ENCODE data around the gene ADCY10.
"Not testable (repeated sequence)": the region's sequence is repeated elsewhere in the genome, so short reads cannot be mapped to it uniquely, and the experiment has no call there.

Gene ADCY10

DNA sequence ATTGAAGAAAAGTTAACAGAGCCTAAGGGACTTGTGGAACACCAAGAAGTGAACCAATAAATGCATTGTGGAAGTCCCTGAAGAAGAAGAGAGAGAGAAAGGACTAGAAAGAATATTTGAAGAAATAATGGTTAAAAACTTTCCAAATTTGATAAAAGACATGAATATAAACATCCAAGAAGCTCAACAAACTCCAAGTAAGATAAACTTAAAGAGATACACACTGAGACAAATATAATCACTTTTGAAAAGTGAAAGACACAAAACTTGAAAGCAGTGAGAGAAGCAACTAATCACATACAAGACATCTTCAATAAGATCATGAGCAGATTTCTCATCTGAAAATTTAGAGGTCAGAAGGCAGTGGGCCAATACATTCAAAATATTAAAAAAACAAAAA lies 101.0 kb downstream of the ADCY10 start:
- Histone ChIP-seq H2BK120ac (ENCODE audit: low read depth, low read length) (no peak overlapping the region), H3K4ac (ENCODE audit: low read depth, low read length) (no peak overlapping the region), H3K27me3 (ENCODE audit: insufficient read depth, low read length, poor library complexity) (no peaks in the 10 kb centered on the region), H2BK5ac (ENCODE audit: low read length) (no peak overlapping the region), H4K5ac (ENCODE audit: low read length) (no peak overlapping the region), H2BK15ac (replicated peaks; ENCODE audit: low read depth) (no peak overlapping the region), H3K36me3 (ENCODE audit: control insufficient read depth, insufficient read depth, low read length) (no peaks in the 10 kb centered on the region), H3K79me1 (ENCODE audit: low read length) (no peaks in the 10 kb centered on the region), H4K8ac (ENCODE audit: low read depth, low read length) (no peak overlapping the region), H3K27ac (ENCODE audit: low read depth, low read length) (no peak overlapping the region), H2AK5ac (ENCODE audit: low read length) (no peak overlapping the region), H3K18ac (ENCODE audit: low read length) (no peak overlapping the region), H3K4me1 (ENCODE audit: control insufficient read depth, low read depth, low read length) (no peaks in the 10 kb centered on the region), H3K4me2 (ENCODE audit: low read length) (no peak overlapping the region), H3K9ac (ENCODE audit: low read length) (no peak overlapping the region), H3K4me3 (ENCODE audit: low read length) (no peak overlapping the region), H3K23ac (ENCODE audit: low read length) (no peak overlapping the region), H3K56ac (ENCODE audit: low read length) (no peak overlapping the region), H3K79me2 (ENCODE audit: control insufficient read depth, insufficient read depth, low read length) (no peaks in the 10 kb centered on the region)
- no peak for DNase-seq

DNA sequence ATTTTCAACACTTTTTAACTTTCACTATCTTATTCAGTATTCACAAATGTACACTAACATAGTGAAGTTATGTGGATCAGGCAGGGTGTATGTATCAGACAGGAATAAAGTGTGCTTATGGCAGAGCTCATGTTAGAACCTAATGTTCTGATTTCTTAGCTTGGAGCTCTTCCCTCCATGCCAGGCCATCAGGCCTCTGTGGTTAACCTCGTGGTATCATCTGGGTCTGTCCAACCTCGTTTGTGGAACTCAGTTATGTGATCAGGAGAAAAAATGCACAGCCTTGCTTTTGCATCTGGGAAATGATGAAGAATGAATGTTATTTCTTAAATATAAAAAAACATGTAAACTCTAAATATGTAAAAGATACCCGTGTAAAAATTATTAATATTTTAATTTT lies 105.2 kb downstream of the ADCY10 start:
- H2AK5ac ChIP-seq (ENCODE audit: low read length), result no peak overlapping the region

DNA sequence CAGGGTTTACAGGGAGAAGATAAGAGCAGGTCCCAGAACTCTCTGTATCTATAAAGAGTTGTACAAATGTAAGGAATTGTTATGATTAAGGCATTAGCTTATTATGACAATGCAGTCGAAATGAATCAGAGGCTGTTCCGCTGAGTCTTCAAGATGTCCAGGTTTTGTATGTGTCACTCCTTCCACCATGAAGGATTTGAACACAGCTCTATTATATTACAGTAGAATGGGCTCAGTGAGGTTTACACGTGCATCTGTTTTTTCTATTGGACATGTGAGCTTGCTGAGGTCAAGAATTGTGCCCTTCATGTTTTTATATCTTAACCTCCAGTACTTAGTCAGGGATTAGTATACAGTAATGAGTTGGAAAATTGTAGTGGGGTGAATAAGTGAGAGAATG lies 105.8 kb downstream of the ADCY10 start:
- H2AK5ac ChIP-seq (ENCODE audit: low read length), result no peak overlapping the region
- no peak overlapping the region for H3K4me2 ChIP-seq (ENCODE audit: low read length)
- no peak overlapping the region for H2BK5ac ChIP-seq (ENCODE audit: low read length)
- no peaks in the 10 kb centered on the region for H3K79me1 ChIP-seq (ENCODE audit: low read length)
- no peaks in the 10 kb centered on the region for H3K36me3 ChIP-seq (ENCODE audit: control insufficient read depth, insufficient read depth, low read length)
- no peak overlapping the region for H3K9ac ChIP-seq (ENCODE audit: low read length)
- H3K23ac ChIP-seq (ENCODE audit: low read length), result no peak overlapping the region
- H3K27ac ChIP-seq (ENCODE audit: low read depth, low read length), result no peak overlapping the region
- H3K56ac ChIP-seq (ENCODE audit: low read length), result no peak overlapping the region
- no peak overlapping the region for H2BK120ac ChIP-seq (ENCODE audit: low read depth, low read length)
- no peak for DNase-seq
- no peak overlapping the region for H3K4me3 ChIP-seq (ENCODE audit: low read length)
- no peak overlapping the region for H3K18ac ChIP-seq (ENCODE audit: low read length)
- H4K8ac ChIP-seq (ENCODE audit: low read depth, low read length), result no peak overlapping the region
- no peaks in the 10 kb centered on the region for H3K27me3 ChIP-seq (ENCODE audit: insufficient read depth, low read length, poor library complexity)
- no CpG with 5 or more reads among the region's 3 CpGs for WGBS (ENCODE audit: extremely low coverage, insufficient coverage, low lambda C conversion rate)
- H2BK15ac ChIP-seq (replicated peaks; ENCODE audit: low read depth), result no peak overlapping the region
- no peaks in the 10 kb centered on the region for H3K79me2 ChIP-seq (ENCODE audit: control insufficient read depth, insufficient read depth, low read length)
- H3K4ac ChIP-seq (ENCODE audit: low read depth, low read length), result no peak overlapping the region
- no peaks in the 10 kb centered on the region for H3K4me1 ChIP-seq (ENCODE audit: control insufficient read depth, low read depth, low read length)
- H4K5ac ChIP-seq (ENCODE audit: low read length), result no peak overlapping the region

More for the DNA sequence above, 105.2 kb downstream of the ADCY10 start:
- H3K4ac ChIP-seq (ENCODE audit: low read depth, low read length), result no peak overlapping the region
- H3K79me1 ChIP-seq (ENCODE audit: low read length), result no peaks in the 10 kb centered on the region
- H3K23ac ChIP-seq (ENCODE audit: low read length), result no peak overlapping the region
- H2BK15ac ChIP-seq (replicated peaks; ENCODE audit: low read depth), result no peak overlapping the region
- no peak overlapping the region for H3K4me3 ChIP-seq (ENCODE audit: low read length)
- no peak overlapping the region for H3K4me2 ChIP-seq (ENCODE audit: low read length)
- no peaks in the 10 kb centered on the region for H3K36me3 ChIP-seq (ENCODE audit: control insufficient read depth, insufficient read depth, low read length)
- H3K4me1 ChIP-seq (ENCODE audit: control insufficient read depth, low read depth, low read length), result no peaks in the 10 kb centered on the region
- no peaks in the 10 kb centered on the region for H3K27me3 ChIP-seq (ENCODE audit: insufficient read depth, low read length, poor library complexity)
- H2BK120ac ChIP-seq (ENCODE audit: low read depth, low read length), result no peak overlapping the region
- no peak overlapping the region for H3K9ac ChIP-seq (ENCODE audit: low read length)
- no CpG with 5 or more reads among the region's 3 CpGs for WGBS (ENCODE audit: extremely low coverage, insufficient coverage, low lambda C conversion rate)
- DNase-seq, result no peak
- no peaks in the 10 kb centered on the region for H3K79me2 ChIP-seq (ENCODE audit: control insufficient read depth, insufficient read depth, low read length)
- no peak overlapping the region for H3K27ac ChIP-seq (ENCODE audit: low read depth, low read length)
- H3K56ac ChIP-seq (ENCODE audit: low read length), result no peak overlapping the region
- no peak overlapping the region for H2BK5ac ChIP-seq (ENCODE audit: low read length)
- no peak overlapping the region for H3K18ac ChIP-seq (ENCODE audit: low read length)
- H4K8ac ChIP-seq (ENCODE audit: low read depth, low read length), result no peak overlapping the region
- no peak overlapping the region for H4K5ac ChIP-seq (ENCODE audit: low read length)

DNA sequence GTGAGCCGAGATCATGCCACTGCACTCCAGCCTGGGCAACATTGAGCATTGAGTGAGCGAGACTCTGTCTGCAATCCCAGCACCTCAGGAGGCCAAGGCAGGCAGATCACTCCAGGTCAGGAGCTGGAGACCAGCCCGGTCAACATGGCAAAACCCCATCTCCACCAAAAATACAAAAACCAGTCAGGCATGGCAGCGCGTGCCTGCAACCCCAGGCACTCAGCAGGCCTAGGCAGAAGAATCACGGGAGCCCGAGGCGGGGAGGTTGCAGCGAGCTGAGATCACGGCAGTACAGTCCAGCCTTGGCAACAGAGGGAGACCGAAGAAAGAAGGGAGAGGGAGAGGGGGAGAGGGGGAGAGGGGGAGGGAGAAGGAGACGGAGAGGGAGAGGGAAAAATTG lies 107.3 kb downstream of the ADCY10 start:
- not testable (repeated sequence) for H2BK5ac ChIP-seq (ENCODE audit: low read length); H2AK5ac ChIP-seq (ENCODE audit: low read length); H3K4me1 ChIP-seq (ENCODE audit: control insufficient read depth, low read depth, low read length); H3K23ac ChIP-seq (ENCODE audit: low read length); H4K8ac ChIP-seq (ENCODE audit: low read depth, low read length); H3K4me3 ChIP-seq (ENCODE audit: low read length); H3K79me2 ChIP-seq (ENCODE audit: control insufficient read depth, insufficient read depth, low read length); H3K36me3 ChIP-seq (ENCODE audit: control insufficient read depth, insufficient read depth, low read length); H3K27me3 ChIP-seq (ENCODE audit: insufficient read depth, low read length, poor library complexity); H2BK15ac ChIP-seq (replicated peaks; ENCODE audit: low read depth); H4K5ac ChIP-seq (ENCODE audit: low read length); DNase-seq; H3K27ac ChIP-seq (ENCODE audit: low read depth, low read length); H3K4ac ChIP-seq (ENCODE audit: low read depth, low read length); H3K4me2 ChIP-seq (ENCODE audit: low read length); H2BK120ac ChIP-seq (ENCODE audit: low read depth, low read length); H3K9ac ChIP-seq (ENCODE audit: low read length); H3K79me1 ChIP-seq (ENCODE audit: low read length); H3K56ac ChIP-seq (ENCODE audit: low read length); H3K18ac ChIP-seq (ENCODE audit: low read length)
- WGBS (ENCODE audit: extremely low coverage, insufficient coverage, low lambda C conversion rate), result no CpG with 5 or more reads among the region's 12 CpGs

DNA sequence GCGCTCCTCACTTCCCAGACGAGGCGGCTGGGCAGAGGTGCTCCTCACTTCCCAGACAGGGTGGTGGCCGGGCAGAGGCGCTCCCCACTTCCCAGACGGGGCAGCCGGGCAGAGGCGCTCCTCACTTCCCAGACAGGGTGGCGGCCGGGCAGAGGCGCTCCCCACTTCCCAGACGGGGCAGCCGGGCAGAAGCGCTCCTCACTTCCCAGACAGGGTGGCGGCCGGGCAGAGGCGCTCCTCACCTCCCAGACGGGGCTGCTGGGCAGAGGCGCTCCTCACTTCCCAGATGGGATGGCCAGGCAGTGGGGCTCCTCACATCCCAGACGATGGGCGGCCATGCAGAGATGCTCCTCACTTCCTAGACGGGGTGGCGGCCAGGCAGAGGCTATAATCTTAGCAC lies 107.7 kb downstream of the ADCY10 start:
- no CpG with 5 or more reads among the region's 23 CpGs for WGBS (ENCODE audit: extremely low coverage, insufficient coverage, low lambda C conversion rate)
- not testable (repeated sequence) for H3K9ac ChIP-seq (ENCODE audit: low read length); H3K4me1 ChIP-seq (ENCODE audit: control insufficient read depth, low read depth, low read length); H2BK15ac ChIP-seq (replicated peaks; ENCODE audit: low read depth); H3K27me3 ChIP-seq (ENCODE audit: insufficient read depth, low read length, poor library complexity); H3K4ac ChIP-seq (ENCODE audit: low read depth, low read length); H4K5ac ChIP-seq (ENCODE audit: low read length); H3K79me2 ChIP-seq (ENCODE audit: control insufficient read depth, insufficient read depth, low read length); H3K23ac ChIP-seq (ENCODE audit: low read length); H3K56ac ChIP-seq (ENCODE audit: low read length); H3K36me3 ChIP-seq (ENCODE audit: control insufficient read depth, insufficient read depth, low read length); H3K4me2 ChIP-seq (ENCODE audit: low read length); H3K27ac ChIP-seq (ENCODE audit: low read depth, low read length); H2BK120ac ChIP-seq (ENCODE audit: low read depth, low read length); DNase-seq; H3K18ac ChIP-seq (ENCODE audit: low read length); H3K4me3 ChIP-seq (ENCODE audit: low read length); H3K79me1 ChIP-seq (ENCODE audit: low read length); H2BK5ac ChIP-seq (ENCODE audit: low read length); H2AK5ac ChIP-seq (ENCODE audit: low read length); H4K8ac ChIP-seq (ENCODE audit: low read depth, low read length)

DNA sequence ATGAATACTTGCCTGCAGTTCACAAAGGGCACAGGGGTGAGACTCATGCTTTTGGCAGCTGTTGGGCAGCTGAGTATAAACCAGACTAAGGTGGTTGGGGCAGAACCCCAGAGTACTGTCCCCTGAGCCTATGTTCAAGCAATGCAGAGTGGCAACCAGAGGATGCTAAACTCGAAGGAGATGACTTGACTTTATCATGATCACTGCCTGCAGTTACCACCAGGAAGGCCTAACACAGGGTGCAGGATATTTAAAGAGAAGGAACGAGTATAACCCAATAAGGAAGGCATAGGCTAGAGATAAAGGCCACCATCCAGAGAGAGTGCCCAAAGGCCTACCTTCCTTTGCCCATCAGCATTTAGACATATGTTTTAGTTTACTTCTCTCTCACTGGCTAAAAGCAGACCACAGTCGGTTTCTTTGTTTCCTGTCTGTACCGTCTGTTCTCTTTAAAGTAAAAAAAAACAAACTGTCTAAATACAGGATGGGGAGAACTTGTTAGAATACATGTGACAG lies 108.8 kb downstream of the ADCY10 start:
- no peak overlapping the region for H3K4ac ChIP-seq (ENCODE audit: low read depth, low read length)
- no peaks in the 10 kb centered on the region for H3K79me1 ChIP-seq (ENCODE audit: low read length)
- no CpG with 5 or more reads among the region's 4 CpGs for WGBS (ENCODE audit: extremely low coverage, insufficient coverage, low lambda C conversion rate)
- H3K27ac ChIP-seq (ENCODE audit: low read depth, low read length), result no peak overlapping the region
- H3K23ac ChIP-seq (ENCODE audit: low read length), result no peak overlapping the region
- no peaks in the 10 kb centered on the region for H3K27me3 ChIP-seq (ENCODE audit: insufficient read depth, low read length, poor library complexity)
- H3K4me1 ChIP-seq (ENCODE audit: control insufficient read depth, low read depth, low read length), result no peaks in the 10 kb centered on the region
- H3K36me3 ChIP-seq (ENCODE audit: control insufficient read depth, insufficient read depth, low read length), result no peaks in the 10 kb centered on the region
- H4K5ac ChIP-seq (ENCODE audit: low read length), result no peak overlapping the region
- DNase-seq, result no peak
- H3K56ac ChIP-seq (ENCODE audit: low read length), result no peak overlapping the region
- no peak overlapping the region for H4K8ac ChIP-seq (ENCODE audit: low read depth, low read length)
- H3K18ac ChIP-seq (ENCODE audit: low read length), result no peak overlapping the region
- no peak overlapping the region for H3K9ac ChIP-seq (ENCODE audit: low read length)
- no peak overlapping the region for H2BK120ac ChIP-seq (ENCODE audit: low read depth, low read length)
- H2BK15ac ChIP-seq (replicated peaks; ENCODE audit: low read depth), result no peak overlapping the region
- no peak overlapping the region for H3K4me3 ChIP-seq (ENCODE audit: low read length)
- H3K4me2 ChIP-seq (ENCODE audit: low read length), result no peak overlapping the region
- H2BK5ac ChIP-seq (ENCODE audit: low read length), result no peak overlapping the region
- no peaks in the 10 kb centered on the region for H3K79me2 ChIP-seq (ENCODE audit: control insufficient read depth, insufficient read depth, low read length)
- H2AK5ac ChIP-seq (ENCODE audit: low read length), result no peak overlapping the region
